Cerebellar nuclear complex (tissue), 1 donor: ENCODE results near the gene TRMT2A.

Experiments
- DNase-seq, 2 experiments: peaks; one replicate each; lab custom pipeline; 2025; lab: John Stamatoyannopoulos, UW

TRMT2A gene

DNA sequence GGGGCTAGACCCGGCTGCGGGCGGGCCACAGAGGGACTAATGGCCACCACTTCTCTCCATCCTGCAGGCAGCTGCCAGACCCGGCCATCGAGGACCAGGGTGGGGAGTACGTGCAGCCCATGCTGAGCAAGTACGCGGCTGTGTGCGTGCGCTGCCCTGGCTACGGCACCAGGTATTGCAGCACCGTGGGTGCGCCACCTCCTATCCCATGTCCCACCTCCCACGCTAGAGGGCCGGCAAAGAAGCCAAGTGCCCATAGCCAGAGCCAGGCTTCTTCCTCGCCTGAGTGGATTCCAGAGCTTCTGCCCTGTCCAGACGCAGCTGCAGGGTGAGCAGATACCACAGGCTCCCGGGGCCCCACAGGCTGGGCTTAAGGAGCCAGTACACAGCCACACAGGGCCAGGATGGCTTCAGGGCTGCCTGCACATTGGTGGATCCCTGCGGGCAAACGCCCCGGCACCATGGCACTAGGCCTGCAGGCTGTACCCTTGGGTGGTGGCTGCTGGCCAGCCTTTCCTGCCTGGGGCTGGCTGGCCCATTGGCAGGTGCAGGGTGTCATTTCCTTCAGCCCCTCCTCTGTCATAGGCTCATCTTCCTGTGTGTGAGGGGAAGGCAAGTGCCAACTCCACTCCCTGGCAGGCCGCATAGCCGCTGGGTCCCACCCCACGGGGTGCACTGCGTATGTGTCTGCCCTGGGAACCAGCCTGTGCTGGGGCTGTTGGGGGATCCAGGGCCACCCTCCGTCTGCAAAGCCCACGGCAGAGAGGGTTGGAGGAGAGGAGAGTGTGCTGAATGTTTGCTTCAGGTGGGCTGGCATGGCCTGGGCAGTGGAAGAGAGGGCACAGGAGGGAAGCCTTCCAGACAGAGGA is 53.5 kb downstream of the TRMT2A start:
- DNase-seq: no peak

DNA sequence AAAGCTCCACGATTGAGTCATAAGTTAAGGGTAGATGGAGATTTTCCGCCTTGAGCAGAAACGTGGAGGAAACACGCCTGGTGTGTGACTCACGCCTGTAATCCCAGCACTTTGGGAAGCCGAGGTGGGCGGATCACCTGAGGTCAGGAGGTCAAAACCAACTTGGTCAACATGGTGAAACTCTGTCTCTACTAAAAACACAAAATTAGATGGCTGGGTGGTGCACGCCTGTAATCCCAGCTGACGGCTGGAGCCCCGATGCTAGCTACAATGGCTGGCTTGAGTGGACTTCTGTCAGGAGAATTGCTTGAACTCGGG is 54.3 kb downstream of the TRMT2A start:
- no peak for DNase-seq

DNA sequence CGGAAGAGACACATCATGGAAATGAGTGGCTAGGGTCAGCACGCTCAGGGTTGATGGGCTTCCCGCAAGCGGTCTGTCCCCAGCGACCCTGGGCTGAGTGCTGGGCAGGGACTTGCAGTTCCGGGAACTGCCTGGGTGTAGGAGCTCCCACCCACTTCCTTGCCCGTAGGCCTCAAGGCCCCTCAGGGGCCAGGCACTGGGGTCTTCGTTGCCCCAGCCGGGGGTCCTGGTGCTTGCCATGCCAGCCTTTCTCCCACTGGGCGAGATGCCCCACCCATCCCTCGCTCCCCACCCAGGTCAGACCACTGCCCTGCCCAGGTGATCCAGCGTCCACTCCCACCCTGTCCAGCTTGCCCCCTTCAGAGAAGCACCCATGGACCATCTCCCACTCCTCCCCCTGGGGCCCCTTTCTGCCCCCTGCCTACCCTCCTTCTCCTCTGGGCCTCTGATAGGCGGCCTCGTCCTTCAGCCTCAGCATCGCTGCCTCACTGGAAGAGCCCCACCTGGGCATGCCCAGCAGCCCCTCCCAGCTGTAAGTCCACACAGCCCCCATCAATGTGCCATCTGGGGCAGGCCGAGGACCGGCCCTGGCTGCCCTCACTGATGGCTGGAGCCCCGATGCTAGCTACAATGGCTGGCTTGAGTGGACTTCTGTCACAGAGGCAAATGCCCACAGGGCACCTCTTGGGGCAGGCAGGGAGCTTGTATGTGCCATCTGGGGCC is 54.8 kb downstream of the TRMT2A start:
- DNase-seq: no peak
